Adrenal gland (tissue), 12 donors: ENCODE data around the gene PNPLA7. TPM values are rescaled to one million over a fixed set of nuclear protein-coding genes. Genes with fewer than 3 reads are reported as not detected.

ENCODE experiments used
- DNase-seq, 7 donors: peaks; one replicate each; pipeline ENCODE4 v3.0.0-alpha.2; 2019 to 2020
- H3K27ac ChIP-seq, 5 donors: fragments of 200-600 bp; sonication (generic) in 4 of 5; 1 replicate in 3 of 5; 2 replicates in 2 of 5; pipeline versions ENCODE4 v1.5.1 to v1.8.0; 2016 to 2020; ENCODE audit warnings: mild to moderate bottlenecking in 1 of 5
- H3K27me3 ChIP-seq: fragments of 200-600 bp; 2 replicates; pipeline ENCODE4 v1.8.0; 2021
- H3K36me3 ChIP-seq, 2 donors: fragments of 200-600 bp; replicated peaks in 1 of 2; 1 replicate in 1 of 2; 2 replicates in 1 of 2; pipeline versions ENCODE4 v1.5.1 to v1.8.0; 2018 to 2022
- H3K4me1 ChIP-seq, 2 donors: fragments of 200-600 bp; replicated peaks in 1 of 2; 1 replicate in 1 of 2; 2 replicates in 1 of 2; pipeline versions ENCODE4 v1.5.1 to v1.8.0; 2018 to 2021
- H3K4me3 ChIP-seq, 4 donors: fragments of 200-600 bp; sonication (generic) in 3 of 4; one replicate each; pipeline ENCODE4 v1.5.1; 2016 to 2018
- H3K9me3 ChIP-seq, 3 donors: fragments of 200-600 bp; sonication (generic) in 1 of 3; replicated peaks in 1 of 3; 1 replicate in 2 of 3; 2 replicates in 1 of 3; pipeline versions ENCODE4 v1.5.1 to v1.8.0; 2016 to 2021
- CTCF ChIP-seq, 6 experiments: fragments of 450-650 bp in 4 of 6; fragments of 200-600 bp in 2 of 6; sonication (generic) in 1 of 6; IDR thresholded peaks; 1 replicate in 5 of 6; 2 replicates in 1 of 6; pipeline versions ENCODE4 v1.5.1 to v1.8.0; 2016 to 2021; ENCODE audit warnings: antibody characterized with exemption in 6 of 6, mild to moderate bottlenecking in 2 of 6, moderate library complexity in 1 of 6
- POLR2A ChIP-seq, 2 donors: fragments of 450-650 bp; IDR thresholded peaks; one replicate each; pipeline ENCODE4 v1.6.1; 2017; ENCODE audit warnings: antibody characterized with exemption in 2 of 2, mild to moderate bottlenecking in 2 of 2, moderate library complexity in 1 of 2
- WGBS, 4 donors: extraction: QIAGEN DNeasy Blood & Tissue Kit in 2 of 4; methylation state at CpG; one replicate each; pipeline versions ENCODE4 v1.1.5 to v1.1.7; 2013 to 2017; 5-methylcytosine and 5-hydroxymethylcytosine counted together
- intact Hi-C, 2 donors: fragments of 100-400 bp; cut with DNase I; formaldehyde crosslinking; loops; one replicate each; pipeline versions ENCODE4 v1.14.1 to v1.15.0; 2022 to 2023
- polyA plus RNA-seq, 3 donors: library from polyadenylated mRNA; stranded (reverse); fragments of 200-250 nt in 2 of 3; fragments of 350-450 nt in 1 of 3; fragmentation: Illumina TruSeq in 1 of 3; extraction: RNeasy Lipid Tissue Mini Kit (QIAGEN cat#74804) in 1 of 3; gene quantifications; one replicate each; pipeline ENCODE4 v1.2.3, GENCODE V29; 2013 to 2014
- total RNA-seq, 9 donors: library from RNA; depleted of rRNA in 4 of 9; stranded (reverse); fragments of >200 nt in 4 of 9; fragments of 120-200 nt in 1 of 9; fragmentation: NEBNext Ultra II Directional in 1 of 9; extraction: Animal tissue kit (Norgen Biotek cat#: 25700) in 1 of 9; gene quantifications; one replicate each; pipeline versions ENCODE4 v1.1.0 to v1.2.4, GENCODE V29; 2013 to 2023
- donor health status: healthy with polysubstance abuse.
- donor health status: Bipolar disorder and iron deficiency.
- donor health status: DM: yes; HTN: yes; CAD: no.
- donor health status: DM: no; HTN: no; CAD: no.
- donor health status: DM: no; HTN: no; CAD: no.
- donor health status: DM: yes; HTN: yes; CAD: no.

Gene PNPLA7
- total and polyA plus RNA-seq, 12 donors: 0.44 to 64.1 (median 10.8) TPM

- H3K4me1 ChIP-seq: peaks cover 15 to 19% of the 10 kb centered on the region in 2 donors
- WGBS, 4 donors: 90 to 94% (median 93%) methylated on average over 9 to 31 of the region's 31 CpGs
- peak in 6 of 7 donors; percentile 11 to 57 (median 28) for DNase-seq
Observed at GRCh38 chr9:137460363-137461315, 89.6 kb downstream of the PNPLA7 start.

DNA sequence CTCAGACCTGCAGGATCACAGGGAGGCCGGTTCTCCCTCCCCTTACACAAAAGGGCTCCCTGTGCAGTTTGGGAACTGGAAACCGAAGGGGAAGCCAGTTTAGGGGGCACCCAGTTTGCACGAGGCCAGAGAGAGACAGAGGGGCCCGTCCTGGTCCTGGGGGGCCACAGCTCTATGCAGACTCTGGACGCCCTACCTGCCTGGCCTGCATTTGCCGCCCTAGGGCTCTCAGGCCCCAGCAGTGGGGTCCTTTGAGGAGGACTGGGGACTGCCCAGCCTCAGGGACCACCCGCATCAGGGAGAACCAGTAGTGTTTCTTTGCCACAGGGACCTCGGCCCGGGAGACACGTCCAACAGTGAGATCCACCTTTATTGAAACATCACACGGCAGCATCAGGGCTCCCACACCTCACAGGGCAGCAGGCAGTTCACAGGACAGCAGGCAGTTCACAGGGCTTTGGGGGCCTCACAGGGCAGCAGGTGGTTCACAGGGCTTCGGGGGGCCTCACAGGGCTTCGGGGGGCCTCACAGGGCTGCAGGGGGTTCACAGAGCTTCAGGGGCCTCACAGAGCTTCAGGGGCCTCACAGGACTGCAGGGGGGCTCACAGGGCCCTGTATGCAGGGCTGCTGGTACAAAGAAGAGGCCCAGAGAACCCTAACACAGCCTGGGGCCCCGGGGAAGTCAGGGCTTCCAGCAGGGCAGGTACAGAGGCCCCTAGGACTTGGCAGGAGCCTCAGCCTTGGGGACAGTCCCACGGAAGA, 90.4 kb downstream of the PNPLA7 start:
- TF ChIP-seq CTCF (IDR thresholded peaks at IDR 0.05) (no peak), POLR2A (IDR thresholded peaks at IDR 0.05) (peak in 1 of 2 donors; percentile 4)
- Histone ChIP-seq H3K36me3 (peaks cover 0 to 6% of the 10 kb centered on the region in 2 donors), H3K27me3 (no peaks in the 10 kb centered on the region), H3K4me1 (peaks cover 18 to 21% of the 10 kb centered on the region in 2 donors), H3K9me3 (no peaks in the 10 kb centered on the region), H3K4me3 (peak overlapping the region in 2 of 4 donors; percentile 18 to 80), H3K27ac (peak overlapping the region in 3 of 5 donors; percentile 26 to 85 (median 31))
- DNase-seq: peak in 3 of 7 donors; percentile 22 to 37 (median 29)
- WGBS, 4 donors: 29 to 53% (median 44%) methylated on average over 3 to 15 of the region's 15 CpGs
- intact Hi-C loops: no loop called here

More at GRCh38 chr9:137460363-137461315, 89.6 kb downstream of the PNPLA7 start:
- Histone ChIP-seq H3K27ac (no peak overlapping the region), H3K36me3 (peaks cover 0 to 6% of the 10 kb centered on the region in 2 donors), H3K4me3 (no peak overlapping the region), H3K9me3 (no peaks in the 10 kb centered on the region), H3K27me3 (no peaks in the 10 kb centered on the region)
- intact Hi-C loops: no loop called here
- TF ChIP-seq CTCF (IDR thresholded peaks at IDR 0.05): no peak
- no peak for TF ChIP-seq POLR2A (IDR thresholded peaks at IDR 0.05)

DNA sequence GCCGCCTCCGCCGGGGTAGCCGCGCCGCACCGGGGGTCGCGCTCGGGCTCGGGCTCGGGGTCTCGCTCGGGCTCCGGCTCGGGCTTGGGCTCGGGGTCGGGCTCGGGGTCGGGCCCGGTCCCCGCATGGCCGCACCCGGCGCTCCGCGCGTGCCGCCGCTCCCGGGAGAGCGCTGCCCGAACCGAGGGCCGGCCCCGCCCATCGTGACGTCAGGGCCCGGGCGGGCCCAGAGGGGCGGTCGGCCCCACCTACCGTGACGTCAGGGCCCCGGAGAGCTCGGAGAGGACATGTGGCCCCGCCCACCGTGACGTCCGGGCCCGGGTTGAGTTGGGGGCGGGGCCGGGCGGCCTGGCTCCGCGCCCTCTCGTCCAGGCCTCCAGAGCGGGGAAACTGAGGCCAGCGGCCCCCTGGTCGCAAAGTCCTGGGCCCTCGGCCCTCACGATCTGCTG, 91.0 kb downstream of the PNPLA7 start, which contains the start of gene NSMF:
Gene NSMF, minus strand, starts transcription at position 183 of the 449 bp plus-strand sequence. CDS start 232 bp downstream, outside the sequence.
- TF ChIP-seq CTCF (IDR thresholded peaks at IDR 0.05): no peak
- TF ChIP-seq POLR2A (IDR thresholded peaks at IDR 0.05): peak; percentile 72 to 79
- H3K4me1 ChIP-seq: peaks cover 24 to 27% of the 10 kb centered on the region in 2 donors
- H3K9me3 ChIP-seq: no peaks in the 10 kb centered on the region
- DNase-seq: peak; percentile 90 to 96 (median 96)
- H3K27ac ChIP-seq: peak within 1 kb of the TSS in 3 of 5 donors; percentile 31 to 85 (median 62)
- H3K36me3 ChIP-seq: peaks cover 0 to 6% of the 10 kb centered on the region in 2 donors
- H3K27me3 ChIP-seq: no peaks in the 10 kb centered on the region
- WGBS, 4 donors: 1% methylated on average over 46 to 60 of the region's 62 CpGs; no CpG with 5 or more reads in 2 of the 4 donors
- intact Hi-C loops: no loop called here
- H3K4me3 ChIP-seq: peak within 1 kb of the TSS in 3 of 4 donors; percentile 45 to 80 (median 53)
